SU-DHL-6 (cell line): Measurements from ENCODE around the gene C1QTNF1.

Experiments
- CTCF ChIP-seq: fragments of 200-600 bp; sonication (generic); IDR thresholded peaks from one replicate; pipeline ENCODE4 v1.5.1; 2017; ENCODE audit warnings: antibody characterized with exemption, mild to moderate bottlenecking, low read length, moderate library complexity; ENCODE audit not compliant: insufficient read depth, poor library complexity, severe bottlenecking
- EZH2phosphoT487 ChIP-seq: fragments of 200-600 bp; sonication (generic), shearing (Covaris generic); conservative IDR thresholded peaks from 2 replicates; pipeline ENCODE4 v1.6.1; 2018; ENCODE audit warnings: mild to moderate bottlenecking, antibody characterized with exemption, low read length, moderate library complexity, mixed read lengths

- no peak for TF ChIP-seq CTCF
- TF ChIP-seq EZH2phosphoT487, result no peak
These were observed 20.1 kb upstream of the C1QTNF1 start for GRCh38 chr17:79003661-79004411.
